CD14-positive monocyte (primary cell): ENCODE data around the gene MRPL23. TPM values are rescaled to one million over a fixed set of nuclear protein-coding genes. Genes with fewer than 3 reads are reported as not detected.

Source experiments
- DNase-seq, 3 donors: peaks; one replicate each; pipeline ENCODE4 v3.0.0-alpha.2; 2011 to 2022
- H2AFZ ChIP-seq: 2 replicates; pipeline ENCODE4 v1.6.0; 2012; ENCODE audit warnings: mild to moderate bottlenecking, low read depth, low read length, inconsistent platforms; ENCODE audit not compliant: insufficient read depth, poor library complexity, severe bottlenecking
- H3K27ac ChIP-seq, 2 donors: 1 replicate in 1 of 2; 2 replicates in 1 of 2; pipeline ENCODE4 v1.5.1; 2012 to 2013; ENCODE audit warnings: low read length in 2 of 2, control low read depth in 1 of 2, inconsistent platforms in 1 of 2, low read depth in 1 of 2, mild to moderate bottlenecking in 1 of 2
- H3K27me3 ChIP-seq, 2 donors: one replicate each; pipeline versions ENCODE4 v1.6.0 to v1.6.1; 2011 to 2013; ENCODE audit warnings: low read length in 2 of 2; ENCODE audit not compliant: control insufficient read depth in 2 of 2, insufficient read depth in 2 of 2
- H3K36me3 ChIP-seq, 2 donors: replicated peaks in 1 of 2; 1 replicate in 1 of 2; 2 replicates in 1 of 2; pipeline versions ENCODE4 v1.5.1 to v1.6.1; 2012 to 2013; ENCODE audit warnings: low read length in 2 of 2, control low read depth in 1 of 2, inconsistent platforms in 1 of 2, mild to moderate bottlenecking in 1 of 2; ENCODE audit not compliant: insufficient read depth in 2 of 2, control insufficient read depth in 1 of 2
- H3K4me1 ChIP-seq, 2 donors: 1 replicate in 1 of 2; 2 replicates in 1 of 2; pipeline versions ENCODE4 v1.5.1 to v1.6.1; 2012 to 2013; ENCODE audit warnings: low read length in 2 of 2, control low read depth in 1 of 2, inconsistent platforms in 1 of 2, mild to moderate bottlenecking in 1 of 2, moderate library complexity in 1 of 2; ENCODE audit not compliant: insufficient read depth in 2 of 2, control insufficient read depth in 1 of 2
- H3K4me2 ChIP-seq: replicated peaks from 2 replicates; pipeline ENCODE3; 2012; ENCODE audit warnings: low read length, moderate library complexity, mild to moderate bottlenecking; ENCODE audit not compliant: poor library complexity, severe bottlenecking; ENCODE audit errors: extremely low read depth
- H3K4me3 ChIP-seq, 3 experiments: fragments of 200-600 bp in 1 of 3; sonication (generic) in 1 of 3; replicated peaks in 1 of 3; 1 replicate in 2 of 3; 2 replicates in 1 of 3; pipeline ENCODE4 v1.5.1; 2011 to 2013; ENCODE audit warnings: low read length in 3 of 3, mild to moderate bottlenecking in 3 of 3, control low read depth in 2 of 3, low read depth in 2 of 3, inconsistent platforms in 1 of 3, moderate library complexity in 1 of 3
- H3K79me2 ChIP-seq: 2 replicates; pipeline ENCODE4 v1.6.0; 2012; ENCODE audit warnings: mild to moderate bottlenecking, control low read depth, inconsistent platforms, low read length, moderate library complexity; ENCODE audit not compliant: insufficient read depth
- H3K9ac ChIP-seq: 2 replicates; pipeline ENCODE4 v1.6.0; 2017; ENCODE audit warnings: low read length, mild to moderate bottlenecking; ENCODE audit not compliant: insufficient read depth, poor library complexity, severe bottlenecking
- H3K9me3 ChIP-seq, 2 donors: replicated peaks in 1 of 2; 1 replicate in 1 of 2; 2 replicates in 1 of 2; pipeline versions ENCODE4 v1.5.1 to v1.6.1; 2012 to 2013; ENCODE audit warnings: low read length in 2 of 2, control low read depth in 1 of 2; ENCODE audit not compliant: control insufficient read depth in 1 of 2, insufficient read depth in 1 of 2
- H4K20me1 ChIP-seq: 2 replicates; pipeline ENCODE4 v1.6.0; 2012; ENCODE audit warnings: mild to moderate bottlenecking, low read length, control low read depth, moderate library complexity; ENCODE audit not compliant: insufficient read depth
- H3K27ac Mint-ChIP-seq, 7 donors: one replicate each; pipeline ENCODE4 v1.8.0; 2020; ENCODE audit warnings: mild to moderate bottlenecking in 7 of 7, mixed read lengths in 7 of 7, moderate library complexity in 6 of 7, inconsistent platforms in 2 of 7
- H3K27me3 Mint-ChIP-seq, 3 donors: one replicate each; pipeline ENCODE4 v1.8.0; 2021 to 2022; ENCODE audit warnings: low read depth in 3 of 3, mild to moderate bottlenecking in 3 of 3, mixed read lengths in 3 of 3, moderate library complexity in 3 of 3, inconsistent platforms in 1 of 3
- H3K36me3 Mint-ChIP-seq, 2 donors: one replicate each; pipeline ENCODE4 v1.8.0; 2020; ENCODE audit warnings: mixed read lengths in 2 of 2, inconsistent platforms in 1 of 2, mild to moderate bottlenecking in 1 of 2
- H3K4me1 Mint-ChIP-seq: one replicate; pipeline ENCODE4 v1.8.0; 2020; ENCODE audit warnings: mild to moderate bottlenecking, mixed read lengths
- H3K4me3 Mint-ChIP-seq, 2 donors: one replicate each; pipeline ENCODE4 v1.8.0; 2020; ENCODE audit warnings: mild to moderate bottlenecking in 2 of 2, mixed read lengths in 2 of 2, moderate library complexity in 1 of 2
- H3K9me3 Mint-ChIP-seq, 7 donors: one replicate each; pipeline ENCODE4 v1.8.0; 2020 to 2022; ENCODE audit warnings: mixed read lengths in 7 of 7, mild to moderate bottlenecking in 6 of 7, moderate library complexity in 6 of 7, inconsistent platforms in 2 of 7
- WGBS: methylation state at CpG from one replicate; pipeline ENCODE4 v1.1.5; 2013; ENCODE audit warnings: missing lambda C conversion rate; ENCODE audit not compliant: insufficient coverage; 5-methylcytosine and 5-hydroxymethylcytosine counted together
- intact Hi-C, 2 donors: fragments of 100-400 bp; cut with micrococcal nuclease; formaldehyde crosslinking; loops; one replicate each; pipeline versions ENCODE4 v1.15.0 to v1.15.1; 2023
- polyA plus RNA-seq, 3 donors: library from polyadenylated mRNA; depleted of rRNA in 1 of 3; unstranded in 2 of 3; stranded (reverse) in 1 of 3; fragments of 300-500 nt in 2 of 3; fragments of >200 nt in 1 of 3; fragmentation: Illumina TruSeq in 2 of 3; gene quantifications; 1 replicate in 2 of 3; 2 replicates in 1 of 3; pipeline ENCODE4 v1.2.3, GENCODE V29; 2012 to 2021
- TF ChIP-seq, protein P1 (sequence below): fragments of 200-600 bp; IDR thresholded peaks from one replicate; pipeline ENCODE4 v1.8.0; 2022; ENCODE audit warnings: antibody characterized with exemption, mild to moderate bottlenecking

MRPL23 gene
- polyA plus RNA-seq, 3 donors: 19.3 to 109 (median 51.1) TPM

DNA sequence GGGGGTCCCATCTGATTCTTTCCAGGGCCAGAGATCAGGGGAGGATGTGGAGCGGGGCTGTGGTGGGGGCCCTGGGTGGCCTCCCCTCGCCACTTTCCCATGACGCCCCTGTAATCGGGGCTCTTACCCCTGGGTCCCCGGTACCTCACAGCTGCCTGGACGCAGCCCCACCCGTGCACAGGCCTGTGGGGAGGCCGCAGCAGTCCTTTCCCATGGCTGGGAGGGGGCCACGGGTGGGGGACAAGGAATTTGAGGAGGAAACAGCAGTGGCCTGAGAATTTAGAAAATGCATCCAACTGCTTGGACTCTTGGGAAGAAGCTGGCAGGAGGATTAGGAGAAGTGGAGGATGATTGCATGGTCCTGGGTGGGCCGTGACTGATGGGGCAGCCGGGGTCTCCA, 32.5 kb downstream of the MRPL23 start:
- no CpG with 5 or more reads among the region's 11 CpGs for WGBS
- Histone ChIP-seq H3K9ac (no peak overlapping the region), H3K36me3 (no peaks in the 10 kb centered on the region), H2AFZ (no peak overlapping the region), H3K9me3 (no peaks in the 10 kb centered on the region), H3K27me3 (no peaks in the 10 kb centered on the region), H3K79me2 (no peaks in the 10 kb centered on the region), H4K20me1 (no peaks in the 10 kb centered on the region), H3K4me1 (no peaks in the 10 kb centered on the region), H3K27ac (no peak overlapping the region), H3K4me2 (no peak overlapping the region), H3K4me3 (no peak overlapping the region)
- TF ChIP-seq, protein P1, sequence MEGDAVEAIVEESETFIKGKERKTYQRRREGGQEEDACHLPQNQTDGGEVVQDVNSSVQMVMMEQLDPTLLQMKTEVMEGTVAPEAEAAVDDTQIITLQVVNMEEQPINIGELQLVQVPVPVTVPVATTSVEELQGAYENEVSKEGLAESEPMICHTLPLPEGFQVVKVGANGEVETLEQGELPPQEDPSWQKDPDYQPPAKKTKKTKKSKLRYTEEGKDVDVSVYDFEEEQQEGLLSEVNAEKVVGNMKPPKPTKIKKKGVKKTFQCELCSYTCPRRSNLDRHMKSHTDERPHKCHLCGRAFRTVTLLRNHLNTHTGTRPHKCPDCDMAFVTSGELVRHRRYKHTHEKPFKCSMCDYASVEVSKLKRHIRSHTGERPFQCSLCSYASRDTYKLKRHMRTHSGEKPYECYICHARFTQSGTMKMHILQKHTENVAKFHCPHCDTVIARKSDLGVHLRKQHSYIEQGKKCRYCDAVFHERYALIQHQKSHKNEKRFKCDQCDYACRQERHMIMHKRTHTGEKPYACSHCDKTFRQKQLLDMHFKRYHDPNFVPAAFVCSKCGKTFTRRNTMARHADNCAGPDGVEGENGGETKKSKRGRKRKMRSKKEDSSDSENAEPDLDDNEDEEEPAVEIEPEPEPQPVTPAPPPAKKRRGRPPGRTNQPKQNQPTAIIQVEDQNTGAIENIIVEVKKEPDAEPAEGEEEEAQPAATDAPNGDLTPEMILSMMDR: no peak
- intact Hi-C loops: no loop called here
- no peak for DNase-seq
- Mint-ChIP-seq H3K27ac (no peak overlapping the region), H3K9me3 (no peaks in the 10 kb centered on the region), H3K27me3 (no peaks in the 10 kb centered on the region), H3K36me3 (no peaks in the 10 kb centered on the region), H3K4me3 (no peak overlapping the region), H3K4me1 (no peaks in the 10 kb centered on the region)

DNA sequence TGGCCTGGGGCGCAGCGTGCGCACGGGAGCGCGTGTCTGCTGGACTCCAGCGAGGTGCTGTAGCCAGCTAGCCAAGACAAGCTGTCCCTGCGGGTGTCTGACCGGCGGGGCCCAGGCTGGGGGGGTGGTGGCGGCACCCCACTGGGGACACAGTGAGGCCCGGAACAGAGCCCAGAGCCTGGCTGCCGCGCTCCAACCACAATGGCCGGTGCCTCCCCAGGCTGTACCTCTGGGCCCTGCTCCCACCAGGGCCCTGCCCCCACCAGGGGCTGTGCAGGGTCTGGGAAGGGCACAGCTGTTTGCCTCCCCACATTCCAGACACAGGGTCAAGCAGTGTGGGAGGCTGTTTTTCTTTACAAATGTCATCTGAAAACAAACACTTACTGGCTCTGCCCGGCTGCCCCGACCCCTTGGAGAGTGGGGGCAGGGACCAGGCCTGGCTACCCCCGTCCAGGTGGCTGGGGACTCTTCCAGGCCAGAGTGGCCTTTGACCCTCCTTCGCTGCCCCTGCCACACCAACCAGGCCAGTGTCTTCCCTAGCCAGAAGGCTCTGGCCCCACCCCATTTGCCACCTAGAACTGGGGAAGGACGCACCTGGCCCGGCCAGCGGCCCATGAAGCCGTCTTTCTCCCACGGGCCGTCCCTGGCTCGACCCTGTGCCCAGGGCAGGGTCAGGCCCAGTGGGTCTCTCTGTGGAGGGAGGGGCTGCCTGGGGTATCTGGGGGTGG, 35.9 kb downstream of the MRPL23 start:
- no peaks in the 10 kb centered on the region for H3K79me2 ChIP-seq
- no peak overlapping the region for H3K4me2 ChIP-seq
- WGBS: no CpG with 5 or more reads among the region's 26 CpGs
- H3K27me3 ChIP-seq: no peaks in the 10 kb centered on the region
- DNase-seq: no peak
- TF ChIP-seq, protein P1: no peak
- no peaks in the 10 kb centered on the region for H4K20me1 ChIP-seq
- Mint-ChIP-seq H3K36me3 (no peaks in the 10 kb centered on the region), H3K4me1 (no peaks in the 10 kb centered on the region), H3K9me3 (no peaks in the 10 kb centered on the region), H3K27ac (no peak overlapping the region), H3K27me3 (no peaks in the 10 kb centered on the region), H3K4me3 (no peak overlapping the region)
- no peaks in the 10 kb centered on the region for H3K9me3 ChIP-seq
- H3K27ac ChIP-seq: no peak overlapping the region
- no peak overlapping the region for H3K4me3 ChIP-seq
- H2AFZ ChIP-seq: no peak overlapping the region
- no peak overlapping the region for H3K9ac ChIP-seq
- intact Hi-C loops: no loop called here
- no peaks in the 10 kb centered on the region for H3K4me1 ChIP-seq
- H3K36me3 ChIP-seq: no peaks in the 10 kb centered on the region
